RWPE1 (cell line): ENCODE data around the gene RAET1E.
"Not testable (repeated sequence)": the region's sequence is repeated elsewhere in the genome, so short reads cannot be mapped to it uniquely, and the experiment has no call there.

ENCODE experiments used
- CTCF ChIA-PET: fragments of 350-600 bp; sonication (Branson Sonifier 250); formaldehyde crosslinking; extraction: SDS; loops from one replicate; lab custom pipeline; 2021; lab: Yijun Ruan, JAX
- POLR2A ChIA-PET: fragments of 400-600 bp; formaldehyde crosslinking; extraction: SDS; loops from one replicate; lab custom pipeline; 2020; ENCODE audit warnings: antibody characterized with exemption; ENCODE audit not compliant: low non-redundant PET; lab: Yijun Ruan, JAX
- DNase-seq: peaks from one replicate; pipeline ENCODE4 v3.0.0; 2012; ENCODE audit warnings: low spot score
- H3K27ac ChIP-seq: fragments of 450-650 bp; 2 replicates; pipeline ENCODE4 v1.5.1; 2017
- TF ChIP-seq, protein P1 (sequence below): fragments of 450-650 bp; conservative IDR thresholded peaks from 2 replicates; pipeline ENCODE4 v1.5.1; 2017; ENCODE audit warnings: low read depth, mild to moderate bottlenecking

RAET1E gene

DNA sequence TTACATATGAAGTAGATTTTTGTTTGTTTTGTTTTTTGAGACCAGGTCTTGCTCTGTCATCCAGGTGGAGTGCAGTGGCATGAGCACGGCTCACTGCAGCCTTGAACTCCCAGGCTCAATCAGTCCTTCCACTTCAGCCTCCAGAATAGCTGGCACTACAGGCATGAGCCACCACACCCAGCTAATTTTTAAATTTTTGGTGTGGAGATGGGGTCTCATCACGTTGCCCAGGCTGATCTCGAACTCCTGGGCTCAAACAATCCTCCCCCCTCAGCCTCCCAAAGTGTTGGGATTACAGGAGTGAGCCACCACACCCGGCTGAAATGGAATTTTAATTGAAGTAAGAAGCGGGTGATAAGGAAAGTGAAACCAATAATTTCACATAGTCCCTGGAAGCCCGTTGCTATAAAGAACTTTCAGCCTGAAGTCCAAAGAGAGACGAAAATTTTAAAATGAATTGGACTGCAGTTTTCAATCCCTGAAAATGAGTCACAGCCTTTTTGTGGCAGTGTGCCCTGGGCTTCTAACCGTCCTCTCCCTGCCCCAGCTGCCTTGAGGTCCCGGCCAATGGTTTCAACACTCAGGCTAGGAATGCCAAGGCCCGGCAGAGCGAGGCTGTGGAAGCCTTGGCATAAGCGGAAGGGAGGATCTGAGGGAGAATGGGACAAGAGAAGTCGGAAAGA lies 757 bp downstream of the RAET1E start:
- TF ChIP-seq, protein P1, sequence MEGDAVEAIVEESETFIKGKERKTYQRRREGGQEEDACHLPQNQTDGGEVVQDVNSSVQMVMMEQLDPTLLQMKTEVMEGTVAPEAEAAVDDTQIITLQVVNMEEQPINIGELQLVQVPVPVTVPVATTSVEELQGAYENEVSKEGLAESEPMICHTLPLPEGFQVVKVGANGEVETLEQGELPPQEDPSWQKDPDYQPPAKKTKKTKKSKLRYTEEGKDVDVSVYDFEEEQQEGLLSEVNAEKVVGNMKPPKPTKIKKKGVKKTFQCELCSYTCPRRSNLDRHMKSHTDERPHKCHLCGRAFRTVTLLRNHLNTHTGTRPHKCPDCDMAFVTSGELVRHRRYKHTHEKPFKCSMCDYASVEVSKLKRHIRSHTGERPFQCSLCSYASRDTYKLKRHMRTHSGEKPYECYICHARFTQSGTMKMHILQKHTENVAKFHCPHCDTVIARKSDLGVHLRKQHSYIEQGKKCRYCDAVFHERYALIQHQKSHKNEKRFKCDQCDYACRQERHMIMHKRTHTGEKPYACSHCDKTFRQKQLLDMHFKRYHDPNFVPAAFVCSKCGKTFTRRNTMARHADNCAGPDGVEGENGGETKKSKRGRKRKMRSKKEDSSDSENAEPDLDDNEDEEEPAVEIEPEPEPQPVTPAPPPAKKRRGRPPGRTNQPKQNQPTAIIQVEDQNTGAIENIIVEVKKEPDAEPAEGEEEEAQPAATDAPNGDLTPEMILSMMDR = no peak
- peak overlapping the region; percentile 100 for H3K27ac ChIP-seq
- POLR2A ChIA-PET = no interaction called here
- CTCF ChIA-PET = interaction anchor here (0.6 kb wide), 1 partner anchor 40 kb away, joined by 3 read pairs; no protein-coding TSS in a partner anchor
- DNase-seq = peak; percentile 88

DNA sequence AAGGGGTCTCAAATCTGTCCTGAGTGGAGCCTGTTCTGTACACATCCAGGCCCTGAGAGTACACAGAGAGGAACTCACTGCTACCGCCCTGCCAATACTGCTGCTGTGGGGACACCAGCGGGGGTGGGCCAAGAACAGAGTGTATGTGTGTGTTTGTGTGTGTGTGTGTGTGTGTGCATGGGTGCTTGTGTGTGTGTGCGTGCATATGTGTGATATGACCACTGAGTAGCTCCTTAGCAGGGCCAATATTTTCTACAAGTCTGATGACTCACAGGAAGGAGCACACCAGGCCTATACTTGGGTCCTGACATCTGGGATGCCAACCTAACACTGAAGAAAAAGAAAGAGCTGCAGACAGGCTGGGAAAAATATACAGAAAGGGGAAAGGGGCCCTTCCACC lies 1.4 kb downstream of the RAET1E start:
- ChIA-PET CTCF (interaction anchor here (0.6 kb wide), 1 partner anchor 39 kb away, joined by 3 read pairs; no protein-coding TSS in a partner anchor), POLR2A (no interaction called here)
- DNase-seq = no peak
- TF ChIP-seq, protein P1 = no peak
- peak overlapping the region; percentile 100 for H3K27ac ChIP-seq

DNA sequence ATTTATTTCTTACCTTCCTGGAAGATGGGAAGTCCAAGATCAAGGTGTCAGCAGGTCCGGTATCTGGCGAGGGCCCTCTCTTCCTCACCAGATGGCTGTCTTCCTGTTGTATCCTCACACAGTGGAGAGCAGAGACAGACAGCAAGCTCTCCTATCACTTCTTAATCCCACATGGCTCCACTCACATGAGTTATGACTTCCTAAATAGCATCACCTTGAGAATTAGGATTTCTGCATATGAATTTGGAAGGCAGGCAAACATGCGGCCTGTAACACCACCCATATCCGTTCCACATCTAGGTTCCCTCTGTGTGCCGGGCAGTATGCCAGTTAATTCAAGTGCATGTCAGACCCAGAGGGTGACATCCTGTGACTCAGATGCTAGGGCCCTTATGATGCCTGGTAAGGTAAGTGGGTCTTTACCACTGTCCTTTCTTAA lies 2.1 kb downstream of the RAET1E start:
- ChIA-PET CTCF (no interaction called here), POLR2A (no interaction called here)
- peak overlapping the region; percentile 100 for H3K27ac ChIP-seq
- DNase-seq = no peak
- TF ChIP-seq, protein P1 = no peak

DNA sequence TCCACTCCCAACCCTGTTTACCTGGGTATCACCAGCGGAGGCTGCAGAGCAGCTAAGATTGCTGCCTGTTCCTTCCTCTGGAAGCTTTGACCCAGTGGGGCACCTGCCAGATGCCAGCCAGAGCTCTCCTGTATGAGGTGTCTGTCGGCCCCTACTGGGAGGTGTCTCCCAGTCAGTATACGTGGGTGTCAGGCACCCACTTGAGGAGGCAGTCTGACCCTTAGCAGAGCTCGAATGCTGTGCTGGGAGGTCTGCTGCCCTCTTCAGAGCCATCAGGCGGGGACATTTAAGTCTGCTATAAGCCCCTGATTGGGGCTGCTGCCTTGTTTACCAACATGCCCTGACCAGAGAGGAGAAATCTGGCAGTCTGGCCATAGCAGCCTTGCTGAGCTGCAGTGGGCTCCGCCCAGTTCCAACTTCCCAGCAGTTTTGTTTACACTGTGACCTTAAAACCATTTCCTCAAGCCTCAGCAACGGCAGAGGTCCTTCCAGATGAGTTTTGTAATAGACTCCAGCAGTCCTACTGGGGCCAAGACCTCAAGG lies 2.8 kb downstream of the RAET1E start:
- ChIA-PET POLR2A (no interaction called here), CTCF (no interaction called here)
- TF ChIP-seq, protein P1 = no peak
- peak overlapping the region; percentile 100 for H3K27ac ChIP-seq
- DNase-seq = no peak

DNA sequence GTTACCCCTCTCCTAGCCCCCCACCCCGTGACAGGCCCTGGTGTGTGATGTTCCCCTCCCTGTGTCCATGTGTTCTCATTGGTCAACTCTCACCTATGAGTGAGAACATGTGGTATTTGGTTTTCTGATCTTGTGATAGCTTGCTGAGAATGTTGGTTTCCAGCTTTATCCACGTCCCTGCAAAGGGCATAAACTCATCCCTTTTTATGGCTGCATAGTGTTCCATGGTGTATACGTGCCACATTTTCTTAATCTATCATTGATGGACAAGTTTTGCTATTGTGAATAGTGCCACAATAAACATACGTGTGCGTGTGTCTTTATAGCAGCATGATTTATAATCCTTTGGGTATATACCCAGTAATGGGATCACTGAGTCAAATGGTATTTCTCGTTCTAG lies 6.0 kb downstream of the RAET1E start:
- POLR2A ChIA-PET, DNase-seq: not testable (repeated sequence)
- H3K27ac ChIP-seq = peak overlapping the region; percentile 94; the same call in 1 of the 2 replicates
- CTCF ChIA-PET = interaction anchor here (0.6 to 0.8 kb wide), 3 partner anchors 41 to 1243 kb away, joined by 3 read pairs; no protein-coding TSS in a partner anchor

DNA sequence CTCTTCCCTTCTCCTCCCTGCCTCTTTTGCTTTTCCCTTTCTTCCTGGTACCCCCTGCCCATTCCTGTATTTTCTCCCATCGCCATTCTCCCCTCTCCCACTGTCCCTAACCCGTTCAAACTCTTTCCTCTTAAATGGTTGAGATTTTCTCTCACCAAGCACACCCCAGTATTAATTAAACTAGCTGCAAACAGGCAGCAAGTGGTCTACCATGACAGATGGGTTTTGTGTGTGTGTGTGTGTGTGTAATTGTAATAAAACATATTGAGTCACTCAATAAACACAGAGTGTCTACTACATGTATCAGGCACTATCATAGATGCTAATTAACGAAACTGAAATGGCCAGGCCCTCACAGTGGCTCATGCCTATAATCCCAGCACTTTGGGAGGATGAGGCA lies 6.7 kb downstream of the RAET1E start:
- TF ChIP-seq, protein P1 = no peak
- CTCF ChIA-PET = no interaction called here
- H3K27ac ChIP-seq = peak overlapping the region; percentile 94
- POLR2A ChIA-PET = interaction anchor here (0.5 kb wide), 1 partner anchor 203 kb away, joined by 4 read pairs; no protein-coding TSS in a partner anchor
- DNase-seq = no peak

DNA sequence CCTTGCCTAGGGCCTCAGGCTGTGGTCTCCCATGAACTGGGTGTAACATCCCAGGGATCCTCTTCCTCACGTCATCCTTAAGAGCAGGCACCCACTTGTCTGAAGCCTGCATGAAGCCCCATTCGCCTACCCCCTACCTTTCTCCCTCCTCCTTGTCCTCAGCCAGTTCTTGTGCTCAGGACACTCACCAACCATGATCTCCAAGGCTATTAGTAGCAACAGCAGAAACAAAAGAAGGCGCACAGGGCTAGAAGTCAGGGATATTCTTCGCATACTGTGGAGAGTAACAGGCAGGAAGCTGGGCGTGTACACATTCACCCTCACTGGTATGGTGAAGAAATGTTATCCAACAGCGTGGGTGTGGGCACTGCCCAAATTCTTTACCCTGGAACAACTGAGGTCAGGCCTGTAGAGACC lies 7.3 kb downstream of the RAET1E start:
- POLR2A ChIA-PET = interaction anchor here (0.5 kb wide), 1 partner anchor 203 kb away, joined by 4 read pairs; no protein-coding TSS in a partner anchor
- TF ChIP-seq, protein P1 = no peak
- CTCF ChIA-PET = interaction anchor here (0.7 kb wide), 1 partner anchor 11 kb away, joined by 4 read pairs; no protein-coding TSS in a partner anchor
- peak overlapping the region; percentile 94 for H3K27ac ChIP-seq
- DNase-seq = peak; percentile 67
